GM18526 (cell line): Measurements from ENCODE around the gene OGA.

Source experiments
- POLR2A ChIP-seq: IDR thresholded peaks from 3 replicates; pipeline ENCODE4 v1.6.1; 2011; ENCODE audit not compliant: insufficient read length; ENCODE audit errors: extremely low read depth

Gene OGA

DNA sequence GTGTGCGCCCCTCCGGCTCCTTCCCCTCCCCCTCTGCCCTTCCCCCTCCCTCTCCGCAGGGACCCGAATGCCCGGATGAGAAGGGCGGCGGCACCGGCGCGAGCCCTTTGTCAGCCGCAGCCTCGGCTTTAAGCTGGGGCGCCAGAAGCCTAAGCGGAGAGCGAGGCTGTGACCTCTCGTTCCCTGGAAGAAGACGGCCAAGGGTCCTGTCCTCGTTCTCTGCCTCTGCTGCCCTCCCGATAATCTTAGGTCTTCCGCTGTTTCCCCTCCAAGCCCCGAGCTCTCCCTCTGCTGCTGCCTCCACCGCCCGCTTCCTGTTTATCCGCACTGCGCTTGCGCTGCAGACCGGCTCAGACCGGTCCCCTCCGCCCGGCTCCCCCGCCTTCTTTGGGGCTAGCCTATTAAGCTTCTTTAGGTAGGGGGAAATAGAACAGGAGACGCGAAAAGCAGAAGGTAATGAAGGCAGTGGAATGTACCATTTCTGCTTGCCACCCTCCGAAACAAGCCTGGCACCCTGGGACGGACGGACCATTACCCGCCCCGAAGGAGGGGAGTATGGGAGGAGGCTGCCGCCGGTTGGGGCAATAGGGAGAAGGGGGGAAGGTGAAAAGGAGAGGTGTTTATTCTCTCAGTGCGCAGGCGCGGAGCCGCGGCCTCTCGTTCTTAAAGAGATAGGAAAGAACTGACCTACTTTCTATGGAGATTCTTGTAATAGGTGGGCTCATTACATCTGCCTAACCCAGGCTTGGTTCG, at the start of gene OGA:
OGA (minus strand) TSS at position 326 of the 753 bp plus-strand sequence. CDS start 422 bp downstream, outside the sequence.
- TF ChIP-seq POLR2A, result peak; percentile 96

DNA sequence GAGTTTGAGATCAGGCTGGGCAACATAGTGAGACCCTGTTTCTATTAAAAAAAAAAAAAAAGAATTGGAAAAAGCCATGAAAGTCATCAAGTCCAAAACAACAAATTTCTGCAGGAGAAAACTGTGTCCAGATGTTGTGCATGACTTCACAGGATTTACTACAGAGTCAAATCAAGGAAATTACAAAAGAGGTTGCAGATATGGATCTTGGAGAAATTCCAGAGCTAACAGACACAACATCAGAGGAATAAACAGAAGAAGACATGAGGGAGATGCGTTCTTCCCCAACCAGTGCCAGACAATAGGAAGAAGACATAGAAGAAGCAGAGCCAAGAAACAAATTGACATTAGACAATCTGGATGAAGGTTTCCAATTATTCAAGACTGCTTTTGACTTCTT, 49.7 kb upstream of the OGA start:
- no peak for TF ChIP-seq POLR2A

DNA sequence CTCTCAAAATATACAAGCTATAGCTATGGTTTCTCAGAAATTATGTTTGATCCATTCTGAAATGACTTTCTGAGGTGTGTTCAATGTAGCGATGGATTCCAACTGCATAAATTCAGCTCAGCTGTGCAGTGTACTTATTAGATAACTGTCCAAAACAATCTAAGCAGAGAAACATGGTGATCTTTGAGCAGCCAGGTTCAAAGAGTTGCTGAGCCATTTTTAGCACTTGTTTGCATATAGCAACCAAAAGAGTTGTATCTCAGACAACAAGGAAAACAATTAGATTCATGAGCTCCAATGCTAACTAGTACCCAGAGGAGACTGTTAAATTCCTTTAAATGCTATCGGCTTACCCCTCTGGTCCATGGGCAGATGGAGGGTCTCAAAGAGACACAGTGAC, 41.3 kb upstream of the OGA start:
- TF ChIP-seq POLR2A, result no peak

DNA sequence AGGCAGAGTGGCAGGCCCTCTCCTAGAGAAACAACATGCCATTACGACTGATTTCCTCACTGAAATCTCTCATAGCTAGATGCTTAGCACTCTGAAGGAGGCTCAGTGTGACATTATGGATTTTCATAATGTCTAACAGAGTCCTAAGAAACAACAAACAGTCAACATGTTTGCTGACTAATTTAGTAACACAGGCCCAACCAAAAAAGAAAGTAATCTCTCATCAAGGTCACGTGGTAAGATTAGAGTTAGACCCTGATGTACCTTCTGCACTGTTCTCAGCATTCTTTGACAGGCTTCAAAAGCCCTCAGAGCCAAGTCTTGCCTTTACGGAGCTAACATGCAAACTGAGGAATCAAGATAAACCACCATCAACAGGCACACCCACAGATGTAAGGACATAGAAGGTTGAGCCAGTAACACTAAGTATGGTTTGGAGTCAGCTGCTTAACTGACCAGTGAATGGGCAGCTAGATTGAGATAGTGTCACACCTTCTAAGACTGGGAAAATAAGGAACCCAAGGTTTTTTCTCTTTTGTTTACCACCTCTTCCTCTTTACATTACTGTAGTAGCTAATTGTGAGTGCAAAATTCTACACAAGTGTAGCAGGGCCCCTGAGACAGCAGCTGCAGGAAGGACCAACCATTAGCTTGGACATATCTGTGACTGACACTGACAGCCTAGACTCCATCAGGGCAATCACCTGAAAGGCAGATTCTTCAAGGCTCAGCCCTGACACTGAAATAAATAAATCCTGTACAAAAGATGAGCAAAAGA, 40.7 kb upstream of the OGA start:
- TF ChIP-seq POLR2A, result no peak

DNA sequence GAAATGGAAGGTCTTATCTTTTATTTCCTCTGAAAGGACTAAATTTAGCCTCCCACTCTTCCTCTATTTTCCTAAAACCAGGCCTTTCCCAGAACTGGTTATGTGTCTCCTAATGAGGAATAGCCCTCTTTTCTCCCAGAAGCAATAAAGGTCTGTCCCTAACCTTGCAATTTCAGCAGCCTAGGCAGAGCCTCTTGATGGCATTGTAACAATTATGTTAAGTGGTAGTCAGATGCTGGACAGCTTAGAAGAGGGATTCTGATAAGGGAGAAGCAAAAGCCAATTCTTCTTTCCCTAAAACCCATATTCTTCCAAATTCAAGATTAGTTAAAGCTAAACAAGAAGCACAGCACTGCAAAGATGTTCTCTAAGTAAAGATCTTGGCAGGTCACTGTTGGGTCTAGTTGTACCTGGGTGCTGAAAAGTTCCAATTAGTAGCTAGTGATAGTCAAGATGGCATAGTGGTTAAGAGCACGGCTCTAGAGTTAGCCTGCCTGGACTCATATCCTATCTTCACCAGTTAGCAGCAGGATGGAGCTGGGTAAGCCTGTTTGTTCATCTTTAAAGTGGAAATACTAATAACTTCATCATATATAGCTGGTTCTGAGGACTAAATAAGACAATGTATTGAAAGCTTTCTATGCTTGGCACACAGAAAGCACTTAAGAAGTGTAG, 39.7 kb upstream of the OGA start:
- no peak for TF ChIP-seq POLR2A

DNA sequence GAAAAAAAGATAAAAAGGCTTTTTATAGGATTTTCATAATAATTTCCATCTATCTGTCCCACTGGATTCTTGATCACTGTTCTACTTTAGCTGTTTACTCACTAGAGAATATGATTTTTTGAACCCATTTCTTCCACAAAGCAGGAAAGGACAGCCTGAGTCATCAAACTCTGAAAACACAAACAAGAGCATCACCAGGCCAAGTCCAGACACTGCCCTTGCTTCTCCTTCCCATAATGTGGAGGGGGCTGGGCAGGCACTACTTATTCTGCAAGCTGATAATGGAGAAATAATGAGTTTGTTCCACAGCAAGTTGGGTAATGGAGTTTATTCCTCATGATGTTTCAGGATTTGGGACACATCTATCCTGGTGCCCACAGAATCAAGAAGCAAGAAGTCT, 38.4 kb upstream of the OGA start:
- TF ChIP-seq POLR2A, result no peak

DNA sequence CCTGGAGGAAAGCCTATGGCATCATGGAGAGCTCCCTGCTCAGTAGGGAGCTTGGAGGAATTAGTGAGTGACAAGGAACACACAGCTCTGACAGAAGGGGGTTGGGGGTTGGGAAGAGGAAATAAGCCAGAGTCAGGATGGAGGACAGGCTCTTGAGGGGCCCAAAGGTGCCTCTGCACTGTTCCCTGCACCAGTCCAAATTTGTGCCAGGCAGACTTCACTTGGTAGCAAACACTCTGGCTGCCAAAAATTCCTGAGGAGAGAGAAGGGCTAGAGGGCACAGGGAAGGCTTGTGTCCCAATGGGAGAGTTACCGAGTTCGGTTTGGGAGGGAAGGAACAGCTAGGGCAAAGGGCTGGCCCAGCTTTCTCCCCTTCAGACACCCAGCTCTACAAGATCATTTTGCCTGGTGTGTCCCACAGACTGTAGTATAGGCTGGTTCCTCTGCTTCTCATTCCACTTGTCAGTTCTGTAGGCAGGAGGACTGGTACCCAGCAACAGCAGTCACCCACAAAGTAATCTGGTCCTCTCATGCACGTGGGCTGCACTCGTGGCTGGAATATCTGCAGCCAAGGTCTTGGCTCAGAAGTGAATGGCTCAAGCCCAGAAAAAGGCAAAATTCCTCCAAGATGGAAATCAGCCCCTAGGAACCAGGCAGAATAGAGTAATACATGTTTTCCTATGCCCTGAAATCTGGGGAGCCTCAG, 33.3 kb upstream of the OGA start:
- no peak for TF ChIP-seq POLR2A

DNA sequence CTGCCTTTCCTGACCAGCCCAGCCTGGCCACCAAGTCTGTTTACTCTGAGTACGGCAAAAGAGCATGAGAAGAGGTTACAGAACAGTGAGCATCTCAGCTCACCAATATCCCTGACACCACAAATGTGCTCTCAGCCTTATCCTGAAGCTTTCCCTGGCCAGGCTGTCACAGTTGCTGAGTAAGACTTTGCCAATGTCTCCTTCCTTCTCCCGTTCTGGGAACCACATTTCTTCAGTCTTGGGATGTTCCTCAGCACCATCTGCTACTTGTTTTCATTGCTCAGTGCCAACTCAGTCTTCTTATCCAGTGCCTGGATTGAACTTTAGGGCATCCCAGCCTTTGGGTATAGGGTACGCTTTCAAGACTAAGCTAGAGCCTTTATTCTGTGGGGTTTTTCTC, 32.5 kb upstream of the OGA start:
- TF ChIP-seq POLR2A, result no peak

DNA sequence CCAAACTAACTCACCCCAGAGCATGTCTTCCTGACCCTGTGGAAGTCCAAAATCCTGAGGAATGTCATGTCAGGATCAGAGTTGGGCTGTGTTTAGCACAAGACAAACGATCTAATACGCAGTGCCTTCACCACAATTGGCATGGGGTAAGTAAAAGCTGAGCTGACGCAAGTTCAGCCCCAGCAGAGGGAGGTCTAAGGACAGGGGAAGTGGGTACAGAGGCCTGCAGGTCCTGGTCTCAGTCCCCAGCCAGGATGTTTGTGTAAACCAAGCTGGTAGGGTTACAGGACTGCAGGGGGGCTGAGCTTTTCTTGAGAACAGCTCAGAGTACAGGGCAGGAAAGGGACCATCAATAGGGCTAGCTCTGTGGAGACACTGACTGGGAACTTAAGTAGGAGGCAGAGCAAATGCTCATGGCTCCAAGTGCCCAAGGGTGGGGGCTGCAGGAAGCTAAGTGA, 30.7 kb upstream of the OGA start:
- no peak for TF ChIP-seq POLR2A

DNA sequence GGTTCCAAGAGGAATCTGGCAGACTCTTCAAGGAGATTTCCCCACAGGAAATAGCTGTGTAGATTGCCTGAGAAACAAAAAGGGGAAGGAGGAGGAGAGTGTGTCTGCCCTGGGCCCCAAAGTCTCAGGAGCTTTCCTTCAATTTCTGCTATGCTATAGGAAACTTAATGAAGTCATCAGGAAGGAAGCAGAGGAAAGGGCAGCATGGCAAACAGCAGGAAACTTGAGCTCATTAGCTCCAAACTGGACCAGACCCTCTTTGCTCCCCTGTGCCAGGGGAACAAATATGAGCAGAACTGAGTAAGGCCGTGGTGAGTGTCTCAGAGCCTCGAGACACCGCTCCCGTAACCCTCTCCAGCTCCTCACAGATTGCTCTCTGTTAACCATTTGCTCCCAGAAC, 30.2 kb upstream of the OGA start:
- no peak for TF ChIP-seq POLR2A

DNA sequence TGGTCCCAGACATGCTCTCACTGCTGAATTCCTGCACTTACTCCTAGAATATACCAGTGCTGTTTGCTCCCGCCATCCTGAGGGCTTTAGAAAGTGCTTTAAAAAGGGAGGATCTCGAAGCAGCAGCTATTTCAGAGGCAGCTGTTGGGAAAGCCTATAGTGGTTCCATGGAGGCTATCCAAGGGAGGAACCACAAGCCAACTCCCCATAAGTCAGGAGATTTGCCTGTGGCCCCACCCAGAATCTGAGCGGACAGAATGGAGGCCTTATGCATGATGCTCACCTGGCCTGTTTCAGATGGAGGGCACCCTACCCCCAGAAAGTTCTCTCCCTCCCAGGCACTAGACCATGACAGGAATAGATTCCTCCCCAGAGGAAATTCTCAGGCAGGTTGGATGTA, 27.6 kb upstream of the OGA start:
- TF ChIP-seq POLR2A, result no peak

DNA sequence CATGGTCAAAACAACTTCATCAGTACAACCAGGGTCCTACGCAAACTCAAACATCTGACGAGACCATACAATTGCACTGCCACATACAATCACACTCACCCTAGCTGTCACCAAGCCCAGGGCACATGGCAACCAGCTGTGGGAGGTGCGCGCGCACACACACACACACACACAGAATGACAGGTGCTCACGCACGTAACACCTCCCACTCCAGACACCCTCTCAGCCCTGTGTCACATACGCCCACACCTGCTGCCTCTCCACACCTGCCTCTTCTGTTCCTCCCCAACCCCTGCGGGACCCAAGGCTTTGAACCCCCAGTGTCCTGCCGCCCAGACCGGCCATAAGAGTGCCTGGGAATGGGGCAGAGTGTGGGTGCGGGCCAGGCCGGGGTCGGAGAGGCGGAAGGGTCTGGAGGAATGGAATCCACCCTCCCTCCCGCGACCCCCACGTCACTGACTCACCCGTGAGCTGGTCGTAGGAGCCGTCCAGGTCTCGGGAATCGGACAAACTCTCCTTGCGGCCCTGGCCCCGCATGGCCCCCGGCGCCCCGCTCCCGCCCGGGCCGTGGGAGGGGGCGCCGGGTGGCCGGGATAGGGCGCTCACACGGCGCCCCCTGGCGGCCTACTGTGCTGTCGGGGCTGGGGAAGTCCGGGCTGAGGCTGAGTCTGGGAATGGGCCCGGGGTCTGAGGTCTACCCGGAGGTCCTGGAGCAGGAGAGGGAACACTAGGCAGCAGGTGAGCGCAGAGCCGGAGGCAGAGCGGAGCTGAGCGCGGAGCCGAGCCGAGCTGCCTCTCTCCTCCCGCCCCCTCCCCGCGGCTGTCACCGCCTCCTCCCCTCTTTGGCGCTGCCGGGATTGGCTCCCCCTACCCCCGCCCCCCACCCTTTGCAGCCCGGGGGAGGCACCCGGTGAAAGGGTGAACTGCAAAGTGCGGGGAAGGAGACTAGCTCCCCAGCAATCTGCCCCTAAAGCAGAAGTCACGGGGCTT, 25.1 kb upstream of the OGA start, which contains the start of gene KCNIP2:
KCNIP2 (minus strand) TSS at position 769 of the 990 bp plus-strand sequence; CDS start at position 537, 232 bp downstream.
- TF ChIP-seq POLR2A, result no peak

DNA sequence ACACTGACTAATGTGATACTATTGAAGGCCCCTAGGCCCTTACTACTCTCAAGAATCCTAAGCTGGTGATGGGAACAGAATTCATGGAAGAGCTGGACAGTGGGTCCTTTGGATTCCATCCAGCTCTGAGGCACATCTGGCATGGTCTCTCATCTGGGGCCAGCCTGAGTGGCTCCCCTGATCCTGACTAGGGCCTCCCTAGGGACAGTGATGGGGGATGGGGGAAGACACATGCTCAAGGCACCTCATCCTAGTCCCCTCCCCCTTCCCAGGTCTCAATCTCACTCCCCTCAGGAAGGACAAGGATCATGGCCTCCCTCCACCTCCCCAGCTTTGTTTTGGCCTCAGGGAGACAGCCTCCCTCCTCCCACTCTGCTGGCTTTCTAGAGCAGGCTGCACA, 23.6 kb upstream of the OGA start:
- TF ChIP-seq POLR2A, result no peak

DNA sequence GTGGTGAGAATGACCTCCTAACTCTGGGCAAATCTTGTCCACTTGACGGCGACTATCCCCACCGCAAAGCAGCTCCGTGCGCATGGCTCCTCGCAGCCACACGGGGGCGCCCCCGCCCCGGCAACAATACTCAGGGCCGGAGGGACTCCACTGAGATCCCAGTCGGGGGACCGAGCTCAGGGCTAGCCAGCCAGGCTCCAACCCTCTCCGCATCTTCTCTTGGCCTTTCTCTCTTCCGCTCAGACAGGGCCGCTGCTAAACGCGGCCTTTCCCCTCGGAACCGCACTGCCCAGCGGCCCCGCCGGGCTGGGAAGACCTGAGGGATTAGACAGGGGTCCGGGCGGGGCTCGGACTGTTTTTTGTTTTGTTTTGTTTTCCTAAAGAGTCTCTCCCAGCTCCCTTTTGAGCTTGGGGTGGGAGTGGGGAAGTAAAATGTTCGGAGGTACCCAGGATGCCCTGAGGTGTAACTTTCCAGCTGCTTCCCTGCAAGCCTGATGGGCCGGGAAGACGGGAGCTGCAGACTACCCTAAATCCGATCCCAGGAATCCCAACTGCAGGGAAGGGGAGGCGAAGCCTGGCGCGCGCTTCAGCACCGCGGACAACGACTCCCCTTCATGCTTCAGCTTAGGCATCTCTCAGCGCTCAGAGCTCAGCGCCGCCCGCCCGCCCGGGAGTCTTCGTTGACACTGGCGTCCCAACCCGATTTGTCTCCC, 22.7 kb upstream of the OGA start:
- TF ChIP-seq POLR2A, result no peak
